DND-41 (cell line): ENCODE measurements around the gene C4orf36.

ENCODE experiments used
- ATAC-seq: fragments of 200-7000 bp; cut with Tn5 transposase; 3 replicates; pipeline ENCODE4 v1.9.1; 2021; ENCODE audit warnings: low read depth; ENCODE audit not compliant: insufficient read depth
- DNase-seq: peaks from one replicate; pipeline ENCODE4 v3.0.0-alpha.2; 2020
- H2AFZ ChIP-seq: 2 replicates; pipeline ENCODE4 v1.6.0; 2012; ENCODE audit warnings: low read depth, low read length
- H3K27ac ChIP-seq: 2 replicates; pipeline ENCODE4 v1.5.1; 2012; ENCODE audit warnings: low read length, inconsistent platforms
- H3K27me3 ChIP-seq: fragments of 200-600 bp; sonication (generic); 2 replicates; pipeline ENCODE4 v1.6.0; 2012; ENCODE audit warnings: low read length, mild to moderate bottlenecking, inconsistent platforms; ENCODE audit not compliant: insufficient read depth, poor library complexity
- H3K36me3 ChIP-seq: 2 replicates; pipeline ENCODE4 v1.5.1; 2012; ENCODE audit warnings: low read length, inconsistent platforms; ENCODE audit not compliant: insufficient read depth
- H3K4me1 ChIP-seq: 2 replicates; pipeline ENCODE4 v1.5.1; 2012; ENCODE audit warnings: mild to moderate bottlenecking, low read length; ENCODE audit not compliant: insufficient read depth
- H3K4me2 ChIP-seq: 2 replicates; pipeline ENCODE4 v1.6.0; 2012; ENCODE audit warnings: mild to moderate bottlenecking, moderate library complexity, low read length, inconsistent platforms; ENCODE audit not compliant: insufficient read depth
- H3K4me3 ChIP-seq, 2 experiments: fragments of 200-600 bp in 1 of 2; shearing (Covaris generic) in 1 of 2; 2 replicates each; pipeline ENCODE4 v1.5.1; 2012 to 2016; ENCODE audit warnings: inconsistent platforms in 2 of 2, low read length in 2 of 2, mild to moderate bottlenecking in 2 of 2, low read depth in 1 of 2, moderate library complexity in 1 of 2
- H3K79me2 ChIP-seq: 2 replicates; pipeline ENCODE4 v1.6.0; 2012; ENCODE audit warnings: low read length, inconsistent platforms; ENCODE audit not compliant: insufficient read depth
- H3K9ac ChIP-seq: 2 replicates; pipeline ENCODE4 v1.6.0; 2012; ENCODE audit warnings: low read depth, mild to moderate bottlenecking, inconsistent platforms, low read length, moderate library complexity
- H3K9me3 ChIP-seq: 2 replicates; pipeline ENCODE4 v1.5.1; 2012; ENCODE audit warnings: low read length, moderate library complexity, mild to moderate bottlenecking, inconsistent platforms; ENCODE audit not compliant: insufficient read depth, severe bottlenecking
- H4K20me1 ChIP-seq: 2 replicates; pipeline ENCODE4 v1.6.0; 2012; ENCODE audit warnings: low read length; ENCODE audit not compliant: insufficient read depth
- CTCF ChIP-seq: IDR thresholded peaks from 2 replicates; pipeline ENCODE4 v1.5.1; 2012; ENCODE audit warnings: borderline replicate concordance, low read length, moderate library complexity, mild to moderate bottlenecking; ENCODE audit not compliant: poor library complexity, severe bottlenecking; ENCODE audit errors: extremely low read depth
- EZH2 ChIP-seq: IDR thresholded peaks from 3 replicates; pipeline ENCODE4 v1.6.1; 2012; ENCODE audit warnings: borderline replicate concordance, low read depth, mild to moderate bottlenecking, moderate library complexity, low read length, inconsistent platforms; ENCODE audit not compliant: severe bottlenecking

Gene C4orf36

GRCh38 chr4:86834901-86835300, 57.3 kb downstream of the C4orf36 start:
- no peak for ATAC-seq
- H4K20me1 ChIP-seq: no peaks in the 10 kb centered on the region
- H3K9ac ChIP-seq: no peak overlapping the region
- H2AFZ ChIP-seq: no peak overlapping the region
- no peak overlapping the region for H3K4me2 ChIP-seq
- H3K4me3 ChIP-seq: no peak overlapping the region
- no peaks in the 10 kb centered on the region for H3K9me3 ChIP-seq
- H3K79me2 ChIP-seq: no peaks in the 10 kb centered on the region
- DNase-seq: no peak
- H3K4me1 ChIP-seq: no peaks in the 10 kb centered on the region
- no peak overlapping the region for H3K27ac ChIP-seq
- H3K36me3 ChIP-seq: no peaks in the 10 kb centered on the region
- TF ChIP-seq EZH2: no peak
- no peak for TF ChIP-seq CTCF
- H3K27me3 ChIP-seq: peaks cover 2% of the 10 kb centered on the region

- Histone ChIP-seq H4K20me1 (no peaks in the 10 kb centered on the region), H2AFZ (no peak overlapping the region), H3K9ac (no peak overlapping the region), H3K79me2 (no peaks in the 10 kb centered on the region), H3K4me3 (no peak overlapping the region), H3K36me3 (no peaks in the 10 kb centered on the region), H3K4me1 (no peaks in the 10 kb centered on the region), H3K4me2 (no peak overlapping the region), H3K27ac (no peak overlapping the region), H3K9me3 (no peaks in the 10 kb centered on the region), H3K27me3 (peaks cover 2% of the 10 kb centered on the region)
- ATAC-seq: no peak
- DNase-seq: no peak
- TF ChIP-seq EZH2 (no peak), CTCF (no peak)
Observed at GRCh38 chr4:86833615-86834014, 58.6 kb downstream of the C4orf36 start.

- Histone ChIP-seq H3K9ac (no peak overlapping the region), H3K4me2 (no peak overlapping the region)
Observed at GRCh38 chr4:86831262-86832130, 60.7 kb downstream of the C4orf36 start.

More at GRCh38 chr4:86831262-86832130, 60.7 kb downstream of the C4orf36 start:
- Histone ChIP-seq H3K4me1 (no peaks in the 10 kb centered on the region), H3K9me3 (no peaks in the 10 kb centered on the region), H3K27ac (no peak overlapping the region), H3K36me3 (no peaks in the 10 kb centered on the region), H3K4me3 (no peak overlapping the region), H2AFZ (no peak overlapping the region), H3K79me2 (no peaks in the 10 kb centered on the region), H3K27me3 (peaks cover 2% of the 10 kb centered on the region), H4K20me1 (no peaks in the 10 kb centered on the region)
- ATAC-seq: no peak
- no peak for DNase-seq
- TF ChIP-seq CTCF: no peak
- TF ChIP-seq EZH2: no peak
